ENCODE results near the gene TFF3.

- no peak for TF ChIP-seq CTCF (conservative IDR thresholded peaks at IDR 0.05; ENCODE audit: low read depth, low read length)
- no peak for TF ChIP-seq EZH2 (IDR thresholded peaks at IDR 0.05; ENCODE audit: borderline replicate concordance, low read depth, low read length, poor library complexity, severe bottlenecking)
Measured at GRCh38 chr21:42271065-42271464, 44.1 kb downstream of the TFF3 start.

Data from A673 (cell line).